GM18858 (cell line): Measurements from ENCODE around the gene KRT81.
"Not testable (repeated sequence)": the region's sequence is repeated elsewhere in the genome, so short reads cannot be mapped to it uniquely, and the experiment has no call there.

Experiments used
- ATAC-seq: cut with Tn5 transposase; IDR thresholded peaks from one replicate; pipeline ENCODE4 v1.9.1; 2021; ENCODE audit not compliant: unreplicated experiment

Gene KRT81

DNA sequence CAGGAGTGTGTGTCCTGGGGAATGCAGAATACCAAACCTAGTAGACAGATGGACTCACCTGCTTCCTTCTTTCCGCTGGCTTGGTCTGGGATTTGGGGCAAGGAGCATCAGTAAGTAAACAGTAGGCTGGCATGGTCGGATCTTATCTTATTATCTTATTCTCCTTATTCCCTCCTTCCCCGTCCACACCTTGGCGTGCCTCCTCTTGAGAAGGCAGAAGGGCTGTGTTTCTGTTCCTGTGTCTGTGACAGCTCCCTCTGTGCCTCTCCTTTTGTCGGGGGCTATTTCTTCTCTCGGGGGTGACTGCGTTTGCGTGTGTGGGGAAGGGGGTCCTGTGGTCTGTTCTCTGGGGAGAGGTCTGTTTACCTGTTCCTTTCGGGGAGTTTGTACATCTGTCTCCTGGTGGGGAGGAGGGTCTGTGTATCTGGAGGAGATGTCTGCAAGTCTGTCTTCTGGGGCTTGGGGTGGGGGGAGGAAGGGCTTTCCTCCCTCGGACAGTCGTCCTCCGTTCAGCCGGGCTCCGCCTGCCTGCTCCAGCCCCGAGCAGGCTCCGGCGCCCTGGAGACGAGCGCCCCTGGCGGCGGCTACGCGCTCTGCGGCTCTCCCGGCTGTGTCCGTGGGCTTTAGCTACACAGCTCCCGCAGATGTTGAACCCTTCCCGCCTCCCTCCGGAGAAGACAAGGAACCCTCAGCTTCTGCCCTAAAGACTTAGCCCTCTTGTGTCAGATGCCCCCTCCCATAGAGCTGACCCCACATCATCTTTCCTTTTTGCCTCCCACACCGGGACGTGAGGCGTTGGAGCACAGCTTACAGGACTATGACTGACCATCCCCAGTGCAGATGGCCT lies 12.5 kb downstream of the KRT81 start:
- no peak for ATAC-seq

GRCh38 chr12:52277486-52278245 lies 13.7 kb downstream of the KRT81 start:
- no peak for ATAC-seq

DNA sequence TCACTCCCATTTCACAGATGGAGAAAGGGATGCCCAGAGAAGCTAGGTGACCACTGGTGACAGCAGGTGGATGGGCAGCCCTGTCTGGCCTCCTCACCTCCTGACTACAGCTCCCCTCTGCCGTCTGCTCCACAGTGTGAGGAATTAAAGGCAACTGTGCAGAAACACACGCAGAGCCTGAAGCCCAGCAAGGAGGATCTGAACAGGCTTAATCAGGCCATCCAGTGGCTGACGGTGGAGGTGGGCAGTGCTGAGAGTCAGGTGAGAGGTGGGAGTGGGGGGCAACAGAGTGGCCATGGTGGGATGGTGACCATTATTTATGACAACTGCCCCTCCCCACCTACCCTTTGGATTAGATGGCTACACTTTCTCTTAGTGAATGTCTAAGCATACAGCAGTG lies 15.6 kb downstream of the KRT81 start:
- no peak for ATAC-seq

- no peak for ATAC-seq
Measured at GRCh38 chr12:52274521-52275120, 16.7 kb downstream of the KRT81 start, which contains the start of gene KRT86. TSS of gene KRT86 (plus strand) at chr12:52274645. CDS start at chr12:52301917, 27,272 bp downstream.

GRCh38 chr12:52271158-52271557 lies 20.2 kb downstream of the KRT81 start:
- no peak for ATAC-seq

DNA sequence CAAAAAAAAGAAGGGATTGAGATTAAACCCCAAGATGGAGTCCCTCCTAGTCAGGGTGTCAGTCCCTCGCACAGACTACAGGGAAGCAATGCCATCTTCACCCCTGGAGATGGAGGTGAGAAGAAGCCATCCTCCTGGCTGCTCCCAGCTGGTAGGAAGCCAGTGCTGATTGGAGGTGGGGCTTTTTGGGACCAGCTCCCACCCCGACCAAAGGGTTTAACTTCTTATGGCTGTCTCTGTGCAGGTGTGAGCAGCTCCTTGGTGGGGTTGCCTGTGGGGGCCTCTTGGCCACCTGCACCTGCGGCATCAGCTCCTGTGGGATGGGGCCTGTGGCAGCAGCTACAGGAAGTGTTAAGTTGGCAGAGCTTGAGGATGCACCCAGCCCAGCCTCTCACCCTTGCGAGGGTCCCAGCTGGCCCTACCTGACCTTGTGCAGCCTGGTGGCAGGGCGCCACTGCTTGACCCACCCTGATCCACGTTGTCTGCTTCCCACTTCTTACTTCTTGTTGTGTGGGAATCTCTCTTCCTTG lies 20.7 kb downstream of the KRT81 start:
- ATAC-seq = no peak

DNA sequence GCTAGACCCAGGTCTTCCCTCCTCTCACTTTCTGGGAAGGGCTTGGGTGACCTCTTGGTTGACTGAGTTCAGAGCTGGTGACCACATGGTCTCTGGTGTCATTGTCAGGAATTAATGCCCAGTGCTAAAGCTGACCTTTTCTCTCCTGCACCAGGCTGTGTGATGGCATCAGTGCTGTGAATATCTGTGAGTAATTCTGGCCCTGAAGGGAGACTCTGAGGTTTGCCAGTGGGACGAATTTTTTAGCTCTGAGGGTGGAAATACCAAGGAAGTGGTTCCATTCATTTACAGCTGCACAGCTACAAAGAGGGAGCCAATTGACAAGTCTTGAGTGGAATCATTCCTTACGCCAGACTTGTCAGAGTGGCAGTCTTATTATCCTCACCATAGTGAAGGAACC lies 23.1 kb downstream of the KRT81 start:
- ATAC-seq = no peak

DNA sequence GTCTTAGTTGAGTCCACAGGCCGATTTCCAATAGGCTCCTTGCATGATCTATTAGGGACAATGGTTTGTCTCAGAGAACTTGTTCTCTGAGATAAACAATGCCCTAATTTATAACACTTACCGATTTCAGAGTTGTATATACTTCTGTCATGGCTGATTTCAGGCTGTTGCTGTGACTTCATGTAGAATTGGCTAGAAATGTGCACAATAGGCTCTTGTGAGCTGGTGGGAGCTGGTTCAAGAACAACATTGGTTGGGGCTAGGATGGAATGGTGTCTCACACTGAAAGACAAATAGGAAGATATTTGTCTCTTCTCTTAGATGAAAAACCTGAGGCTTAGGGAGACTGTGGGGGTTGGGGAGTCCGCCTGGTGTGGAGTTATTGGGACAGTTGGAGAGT lies 23.6 kb downstream of the KRT81 start:
- no peak for ATAC-seq

DNA sequence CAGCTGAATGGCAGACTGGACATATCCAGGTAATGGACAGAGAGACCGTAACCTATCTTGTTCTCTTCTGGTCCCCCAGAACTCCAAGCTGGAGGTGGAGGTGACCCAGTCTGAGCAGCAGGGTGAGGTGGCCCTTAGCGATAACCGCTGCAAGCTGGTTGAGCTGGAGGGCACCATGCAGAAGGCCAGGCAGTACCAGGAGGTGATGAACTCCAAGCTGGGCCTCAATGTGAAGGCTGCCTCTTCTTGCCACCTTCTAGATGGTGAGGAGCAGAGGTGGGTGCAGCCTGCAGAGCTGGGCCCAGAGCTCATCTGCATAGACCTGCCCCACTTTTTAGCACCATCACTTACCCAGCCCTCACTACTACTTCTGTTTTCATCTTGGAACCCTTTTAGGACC lies 24.1 kb downstream of the KRT81 start:
- ATAC-seq = no peak

GRCh38 chr12:52266514-52266913 lies 24.8 kb downstream of the KRT81 start:
- ATAC-seq = no peak

- no peak for ATAC-seq
Measured at GRCh38 chr12:52264435-52264825, 26.9 kb downstream of the KRT81 start.

GRCh38 chr12:52263761-52264434 lies 27.4 kb downstream of the KRT81 start:
- no peak for ATAC-seq

GRCh38 chr12:52262286-52262685 lies 29.0 kb downstream of the KRT81 start:
- ATAC-seq = no peak

DNA sequence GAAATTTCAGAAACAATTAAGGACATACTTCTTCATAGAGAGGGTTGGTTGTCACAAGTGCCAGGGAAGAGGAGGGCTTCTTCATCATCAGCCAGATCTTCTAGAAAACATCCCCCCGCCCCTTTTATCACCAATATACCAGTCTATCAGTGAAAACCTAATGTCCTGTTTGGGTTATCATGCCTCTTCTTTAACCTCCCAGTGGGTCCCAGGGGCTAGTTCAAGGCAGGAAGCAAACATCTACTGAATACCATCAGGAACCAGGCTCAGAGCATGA lies 30.2 kb downstream of the KRT81 start:
- ATAC-seq = no peak

DNA sequence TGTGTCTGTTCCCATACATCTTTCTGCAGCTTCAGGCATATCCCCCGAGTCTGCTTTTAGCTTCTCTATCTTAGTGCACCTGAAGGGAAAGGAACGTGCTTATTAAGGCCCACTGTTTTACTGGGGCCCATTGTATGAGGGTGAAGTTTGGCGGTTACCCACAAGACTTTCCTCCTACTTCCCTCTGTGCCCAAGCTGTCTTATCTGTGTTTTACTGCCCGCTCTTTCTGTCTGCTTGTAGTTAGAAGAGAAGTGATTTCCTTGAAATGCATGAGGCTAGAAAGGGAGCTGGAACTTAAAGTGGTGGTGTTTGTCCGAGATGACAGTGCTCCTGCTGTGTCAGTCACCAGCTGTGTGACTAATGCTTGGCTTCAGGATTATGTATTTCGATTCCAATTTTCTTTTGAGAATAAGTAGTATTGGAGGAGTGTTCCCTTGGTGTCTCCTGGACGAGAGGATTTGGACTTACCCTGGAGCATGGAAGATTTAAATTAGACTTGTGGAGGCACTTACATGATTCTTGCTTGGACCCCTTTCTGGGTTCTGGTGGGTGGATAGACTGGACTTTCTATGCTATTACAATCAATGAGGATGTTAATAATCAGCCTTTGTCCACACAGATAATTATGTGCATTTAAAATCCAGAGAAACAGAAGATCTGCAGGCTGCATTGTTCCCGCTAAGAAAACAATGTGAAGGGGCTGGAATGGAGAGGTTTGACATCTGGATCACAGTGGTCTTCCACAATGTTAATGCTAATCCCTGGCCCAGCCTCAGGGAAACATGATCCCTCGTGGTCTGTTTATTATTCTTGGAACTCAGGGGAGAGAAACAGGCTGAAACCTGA lies 30.8 kb downstream of the KRT81 start:
- ATAC-seq = no peak

GRCh38 chr12:52259657-52260243 lies 31.6 kb downstream of the KRT81 start:
- no peak for ATAC-seq

GRCh38 chr12:52258335-52258901 lies 32.9 kb downstream of the KRT81 start:
- ATAC-seq = no peak

DNA sequence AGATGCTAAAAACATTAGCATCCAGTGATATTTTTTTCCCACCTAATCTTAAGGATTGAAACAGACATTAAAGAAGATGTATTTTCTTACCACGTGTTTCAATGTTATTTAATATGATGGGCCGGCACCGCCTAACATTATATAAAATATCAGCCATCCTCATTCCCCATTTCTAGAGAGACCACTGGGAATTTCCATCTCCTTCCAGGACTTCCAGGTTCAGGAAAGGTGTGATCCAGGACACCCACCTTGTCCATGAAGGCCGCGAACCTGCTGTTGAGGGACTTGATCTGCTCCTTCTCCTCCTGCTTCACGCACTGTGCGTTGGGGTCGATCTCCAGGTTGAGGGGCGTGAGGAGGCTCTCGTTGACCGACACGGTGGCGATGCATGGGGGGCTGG lies 33.4 kb downstream of the KRT81 start:
- not testable (repeated sequence) for ATAC-seq

- no peak for ATAC-seq
Measured at GRCh38 chr12:52257074-52257551, 34.2 kb downstream of the KRT81 start.

DNA sequence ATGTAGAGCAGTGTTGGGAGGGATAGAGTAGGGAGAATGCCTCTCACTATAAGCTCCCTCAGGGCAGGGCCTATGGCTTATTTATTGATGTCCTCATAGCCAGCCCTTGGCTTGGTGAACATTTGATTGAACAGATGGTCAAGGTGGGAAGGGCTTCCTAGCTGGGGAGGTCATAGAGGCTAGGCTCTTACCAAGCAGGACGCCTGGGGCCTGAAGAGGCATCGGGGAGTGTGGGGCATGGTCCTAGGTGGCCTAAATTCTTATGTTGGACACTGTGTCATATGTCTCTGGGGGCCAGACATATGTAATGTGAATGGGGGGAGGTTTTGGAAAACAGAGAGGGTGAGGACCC lies 34.8 kb downstream of the KRT81 start:
- ATAC-seq = no peak
